ENCODE measurements around the gene COPG1.

GRCh38 chr3:129252748-129253147 lies 3.3 kb downstream of the COPG1 start:
- TF ChIP-seq POLR2A (IDR thresholded peaks at IDR 0.05), result no peak
- TF ChIP-seq, protein P1, sequence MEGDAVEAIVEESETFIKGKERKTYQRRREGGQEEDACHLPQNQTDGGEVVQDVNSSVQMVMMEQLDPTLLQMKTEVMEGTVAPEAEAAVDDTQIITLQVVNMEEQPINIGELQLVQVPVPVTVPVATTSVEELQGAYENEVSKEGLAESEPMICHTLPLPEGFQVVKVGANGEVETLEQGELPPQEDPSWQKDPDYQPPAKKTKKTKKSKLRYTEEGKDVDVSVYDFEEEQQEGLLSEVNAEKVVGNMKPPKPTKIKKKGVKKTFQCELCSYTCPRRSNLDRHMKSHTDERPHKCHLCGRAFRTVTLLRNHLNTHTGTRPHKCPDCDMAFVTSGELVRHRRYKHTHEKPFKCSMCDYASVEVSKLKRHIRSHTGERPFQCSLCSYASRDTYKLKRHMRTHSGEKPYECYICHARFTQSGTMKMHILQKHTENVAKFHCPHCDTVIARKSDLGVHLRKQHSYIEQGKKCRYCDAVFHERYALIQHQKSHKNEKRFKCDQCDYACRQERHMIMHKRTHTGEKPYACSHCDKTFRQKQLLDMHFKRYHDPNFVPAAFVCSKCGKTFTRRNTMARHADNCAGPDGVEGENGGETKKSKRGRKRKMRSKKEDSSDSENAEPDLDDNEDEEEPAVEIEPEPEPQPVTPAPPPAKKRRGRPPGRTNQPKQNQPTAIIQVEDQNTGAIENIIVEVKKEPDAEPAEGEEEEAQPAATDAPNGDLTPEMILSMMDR (IDR thresholded peaks at IDR 0.05), result no peak
